NCI-H2196 (cell line): ENCODE measurements around the gene TCF7L2.

Experiments used
- DNase-seq: peaks from one replicate; lab custom pipeline; 2025; ENCODE audit not compliant: unreplicated experiment; lab: John Stamatoyannopoulos, UW

TCF7L2 gene

DNA sequence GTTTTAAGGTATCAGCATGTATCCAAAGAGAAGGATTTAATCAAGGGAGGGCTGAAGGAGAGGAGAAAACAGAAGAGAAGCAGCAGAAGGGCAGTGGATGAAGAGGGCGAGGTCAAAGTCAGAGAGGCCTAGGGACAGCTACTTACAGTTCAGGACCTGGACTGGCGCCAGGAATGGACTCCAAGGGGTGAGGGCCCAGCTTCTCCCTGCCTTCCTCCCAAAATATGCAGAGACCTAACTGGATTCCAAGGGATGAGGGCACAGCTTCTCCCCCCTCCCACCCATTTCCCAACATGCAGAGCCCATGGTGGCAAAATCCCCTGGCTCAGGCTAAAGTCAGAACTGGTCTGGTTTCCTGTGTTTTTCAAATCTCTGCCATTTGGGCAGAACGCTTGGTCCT lies 3.4 kb upstream of the TCF7L2 start:
- DNase-seq, result no peak

GRCh38 chr10:112948196-112948595 lies 1.9 kb upstream of the TCF7L2 start:
- DNase-seq, result no peak

DNA sequence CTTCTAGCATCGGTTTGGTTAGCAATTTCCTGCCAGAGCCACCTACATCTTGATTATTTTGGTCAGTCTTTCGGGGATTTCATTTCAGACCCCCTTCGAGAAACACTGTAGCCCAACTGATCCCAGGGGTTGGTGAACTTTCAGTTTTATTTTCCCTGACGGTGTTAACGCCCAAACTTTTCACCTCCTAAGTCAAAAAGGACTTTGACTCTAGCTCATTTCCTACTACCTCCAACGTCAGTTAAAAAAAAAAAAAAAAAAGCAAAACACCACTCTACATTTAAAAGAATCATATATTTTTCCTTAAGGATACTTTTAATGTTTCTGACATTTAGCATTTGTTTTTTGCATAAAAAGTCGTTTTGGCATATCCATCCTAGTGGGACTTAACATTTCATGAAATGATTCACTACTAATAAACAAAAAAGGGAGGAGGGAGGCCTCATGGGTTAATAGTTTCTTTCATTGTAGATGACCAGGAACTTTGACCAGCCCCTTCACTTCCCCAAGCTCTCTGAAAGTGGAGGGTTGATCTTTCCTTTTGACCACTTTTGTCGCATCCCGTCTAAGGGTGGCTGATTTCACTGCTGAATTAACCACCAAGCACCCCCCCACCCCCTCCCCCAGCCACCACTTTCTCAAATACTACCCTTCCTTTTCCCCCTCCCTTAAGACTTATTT lies 764 bp upstream of the TCF7L2 start:
- DNase-seq, result no peak

- DNase-seq, result no peak
Measured at GRCh38 chr10:112950714-112951358, 789 bp downstream of the TCF7L2 start.

GRCh38 chr10:112951359-112952281 lies 1.6 kb downstream of the TCF7L2 start:
- DNase-seq, result no peak

DNA sequence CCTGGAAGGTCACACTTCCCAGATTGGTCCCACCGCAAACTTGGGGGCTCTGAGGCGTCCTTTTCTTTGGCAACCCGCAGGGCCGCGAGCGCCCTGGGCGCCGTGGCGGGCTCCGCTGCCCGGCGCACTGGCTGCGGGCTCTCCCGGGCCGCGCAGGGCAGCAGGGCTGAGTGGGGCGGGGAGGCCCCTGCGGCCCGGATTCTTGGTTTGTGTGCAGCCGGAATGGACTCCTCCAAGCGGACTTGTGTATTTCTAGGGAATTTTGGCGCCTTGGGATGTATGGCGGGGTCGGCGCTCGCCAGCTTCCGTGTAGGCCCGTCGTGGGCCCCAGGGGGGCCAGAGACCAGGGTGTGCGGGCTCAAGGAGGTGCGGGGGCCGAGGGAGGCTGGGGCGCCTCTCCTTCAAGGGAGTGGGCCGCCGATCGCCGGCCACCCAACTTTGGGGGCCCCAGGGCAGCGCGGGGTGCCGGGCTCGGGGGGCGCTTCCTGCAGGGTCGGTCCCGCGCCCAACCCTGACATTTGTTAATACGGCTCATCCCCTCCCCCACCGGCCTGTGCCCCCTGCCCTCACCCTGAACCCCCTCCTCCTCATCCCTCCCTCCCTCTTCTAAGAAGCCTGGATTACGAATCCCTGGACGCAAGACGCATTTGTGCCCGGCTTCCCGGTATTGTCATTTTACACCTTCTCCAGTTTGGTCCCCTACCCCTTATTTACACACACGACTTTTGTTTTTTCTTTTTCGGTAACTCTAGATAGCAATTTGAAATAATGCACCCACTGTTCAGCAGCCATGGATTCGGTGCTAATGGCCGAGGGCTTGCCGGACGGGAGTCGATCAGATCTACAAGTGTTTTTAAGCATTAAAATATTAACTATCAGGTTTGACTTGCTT lies 2.5 kb downstream of the TCF7L2 start:
- DNase-seq, result no peak

GRCh38 chr10:112953174-112954159 lies 3.4 kb downstream of the TCF7L2 start:
- DNase-seq, result no peak

GRCh38 chr10:112954974-112955581 lies 5.0 kb downstream of the TCF7L2 start:
- DNase-seq, result no peak

DNA sequence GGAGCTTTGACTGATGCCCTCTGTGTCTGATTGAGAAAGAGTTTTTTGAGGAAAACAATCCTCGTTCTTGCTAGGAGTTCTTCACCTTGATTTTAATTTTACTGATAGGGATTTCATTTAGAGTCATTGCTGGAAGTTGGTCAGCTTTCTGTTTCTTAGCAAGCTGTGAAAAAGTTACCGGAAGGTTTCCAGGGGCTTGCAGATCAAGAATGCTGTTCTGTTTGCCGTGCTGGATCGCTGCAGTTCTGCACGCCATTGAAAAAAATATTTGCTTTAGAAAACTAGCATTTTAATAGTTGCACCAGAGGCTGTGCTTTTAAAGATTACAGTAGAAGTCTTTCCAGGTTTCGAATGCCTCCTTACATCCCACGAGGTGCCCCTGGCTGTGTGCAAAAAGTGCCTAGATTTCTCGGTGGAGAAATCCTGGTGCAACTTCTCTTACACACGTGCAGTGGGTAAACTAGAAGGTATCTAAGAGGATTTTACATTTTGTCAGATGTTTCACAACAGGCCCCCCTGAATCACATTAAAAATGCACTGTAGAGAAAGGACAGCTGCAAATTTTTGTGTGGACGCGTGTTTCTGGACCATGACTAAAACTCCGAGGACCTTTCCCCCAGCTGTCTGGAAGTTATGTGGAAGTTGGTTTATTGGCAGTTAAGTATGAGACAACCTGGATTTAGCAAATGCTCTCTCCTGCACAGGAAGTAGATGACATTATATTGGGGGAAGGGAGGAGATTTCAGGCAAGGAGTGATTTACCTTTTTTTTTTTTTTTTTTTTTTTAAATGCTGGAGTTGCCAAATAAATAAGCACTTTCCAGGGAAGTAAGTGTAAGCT lies 5.8 kb downstream of the TCF7L2 start:
- no peak for DNase-seq

DNA sequence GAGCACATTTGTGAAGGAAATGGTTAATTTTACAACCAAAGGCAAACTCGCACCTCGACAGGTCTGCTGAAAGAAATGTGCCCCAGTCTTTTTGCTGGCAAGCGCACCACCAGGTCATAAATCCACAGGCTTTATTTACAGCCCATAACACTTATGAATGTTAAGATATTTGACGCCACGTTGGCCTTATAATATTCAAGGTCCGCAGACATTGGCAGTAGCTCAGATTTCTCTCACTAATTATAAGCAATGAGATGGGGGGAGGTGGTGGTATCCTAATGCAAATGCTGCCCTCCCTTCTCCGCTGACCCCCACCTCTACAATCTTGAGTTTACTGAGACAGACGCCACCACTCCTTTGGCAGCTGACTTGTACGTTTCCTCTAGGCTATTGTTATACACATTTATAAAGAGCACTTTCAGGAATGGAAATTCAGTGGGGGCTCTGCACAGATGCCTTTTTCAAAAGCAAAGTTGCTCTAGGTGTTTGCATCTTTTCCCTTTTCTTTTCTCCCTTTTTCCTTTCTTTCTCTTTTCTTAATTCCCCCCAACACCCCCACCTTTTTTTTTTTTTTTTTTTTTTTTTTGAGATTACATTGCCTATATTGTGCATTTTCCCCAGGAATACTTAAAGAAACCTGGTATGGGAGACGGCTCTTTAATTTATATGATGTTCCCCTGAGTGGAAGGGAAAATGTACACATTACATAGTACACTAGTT lies 6.7 kb downstream of the TCF7L2 start:
- DNase-seq, result no peak

DNA sequence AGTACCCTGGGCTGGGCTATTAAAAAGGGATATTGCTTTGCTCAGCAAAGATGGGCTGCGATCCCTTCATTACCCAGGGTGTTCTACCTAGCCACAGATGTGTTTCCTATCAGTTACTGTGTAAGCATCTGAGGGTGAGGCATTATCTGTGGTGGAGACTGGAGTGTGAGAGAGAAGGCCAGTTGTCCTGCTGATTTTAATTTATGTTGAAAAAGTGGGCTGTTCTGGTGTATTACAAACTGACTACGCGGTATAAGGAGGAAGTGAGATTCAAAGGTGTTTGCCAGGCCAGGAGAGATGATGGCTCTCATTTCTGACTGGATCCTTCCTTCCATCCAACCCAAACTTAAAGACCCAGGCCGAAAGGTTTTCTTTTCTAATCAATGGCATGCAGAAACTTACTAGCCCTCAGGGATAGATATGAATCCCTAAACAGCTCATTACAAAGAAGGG lies 7.6 kb downstream of the TCF7L2 start:
- DNase-seq, result no peak

DNA sequence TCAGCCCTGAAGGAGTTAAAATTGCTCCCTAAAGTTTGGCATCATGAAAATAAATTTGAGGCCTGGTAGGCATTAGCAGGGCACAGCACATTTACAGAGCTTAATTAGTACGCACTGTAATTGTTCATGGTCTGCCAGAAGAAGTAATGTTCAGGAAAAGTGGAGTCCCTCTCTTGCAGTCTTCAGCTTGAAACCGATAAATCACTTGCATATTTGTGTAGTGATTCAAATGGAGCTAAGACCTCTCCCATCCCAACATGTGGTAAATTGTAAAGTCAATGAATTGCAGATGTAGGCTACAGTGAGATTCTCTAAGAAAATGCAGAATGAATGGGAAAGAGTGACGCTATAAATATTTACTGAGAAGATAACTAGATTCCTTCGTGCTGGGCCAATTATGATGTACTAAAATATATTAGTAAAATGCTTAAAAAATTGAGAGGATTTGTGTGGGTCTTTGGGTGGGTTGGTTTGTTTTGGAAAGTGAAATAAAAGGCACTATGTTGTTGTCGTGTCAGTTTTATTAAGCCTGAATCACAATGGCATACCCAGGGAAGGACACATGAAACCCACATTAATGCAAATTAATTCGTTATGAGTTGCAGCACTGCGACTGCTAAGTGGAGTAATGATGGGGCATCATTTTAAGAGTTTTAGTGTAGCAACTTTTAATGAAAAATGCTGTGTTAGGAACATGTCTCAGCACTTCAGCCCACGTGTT lies 8.4 kb downstream of the TCF7L2 start:
- DNase-seq, result no peak

DNA sequence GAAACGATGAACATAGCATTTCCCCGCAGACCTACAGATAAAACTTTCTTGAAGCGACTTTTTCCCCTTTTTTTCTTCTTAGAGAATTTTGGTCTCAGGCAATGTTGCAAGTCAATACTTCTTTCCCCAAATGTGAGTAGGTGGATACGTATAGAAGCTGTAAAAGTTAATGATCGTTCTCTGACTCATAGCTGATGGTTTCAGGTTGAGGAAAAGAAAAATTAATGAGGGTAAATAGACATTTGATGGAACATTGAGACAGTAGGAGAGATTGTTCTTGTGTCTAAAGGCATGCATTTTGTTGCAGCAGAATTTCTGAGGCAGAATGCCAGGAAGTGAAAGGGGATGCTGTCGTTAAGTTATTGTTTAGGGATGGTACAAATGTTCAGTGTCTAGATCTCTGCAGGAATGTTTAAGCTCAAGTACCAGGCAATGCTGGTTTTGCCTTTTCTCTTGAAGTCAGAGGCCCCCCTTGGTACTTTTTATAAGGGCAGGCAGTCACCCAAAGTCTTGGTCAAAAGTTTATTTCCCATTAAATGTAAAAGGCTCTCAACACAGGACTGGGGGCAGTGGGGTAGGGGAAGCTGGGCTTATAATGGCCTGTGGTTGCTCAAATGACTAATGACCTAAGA lies 9.3 kb downstream of the TCF7L2 start:
- DNase-seq, result no peak

GRCh38 chr10:112960151-112960681 lies 10.2 kb downstream of the TCF7L2 start:
- no peak for DNase-seq

GRCh38 chr10:112961609-112962008 lies 11.6 kb downstream of the TCF7L2 start:
- DNase-seq, result no peak

DNA sequence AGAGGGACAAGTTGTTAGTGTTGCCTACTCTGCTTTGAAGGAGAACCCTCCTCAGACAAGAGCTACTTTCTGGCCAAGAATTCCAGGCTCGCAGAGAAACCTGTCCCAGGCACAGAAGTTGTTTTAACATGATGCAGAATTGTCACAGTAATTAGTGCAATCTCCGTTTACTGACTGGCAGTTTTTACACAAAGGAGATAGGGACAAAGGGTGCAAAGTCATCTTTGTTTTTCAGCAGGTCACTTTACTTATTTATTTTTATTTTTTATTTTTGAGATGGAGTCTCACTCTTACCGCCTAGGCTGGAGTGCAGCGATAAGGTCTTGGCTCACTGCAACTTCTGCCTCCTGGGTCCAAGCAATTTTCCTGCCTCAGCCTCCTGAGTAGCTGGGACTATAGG lies 12.3 kb downstream of the TCF7L2 start:
- DNase-seq, result no peak
